GM19395 (cell line): ENCODE data around the gene TSC22D1.

Source experiments
- ATAC-seq: cut with Tn5 transposase; IDR thresholded peaks from one replicate; pipeline ENCODE4 v1.9.1; 2021; ENCODE audit warnings: mild to moderate bottlenecking, moderate library complexity; ENCODE audit not compliant: unreplicated experiment

The TSC22D1 gene

DNA sequence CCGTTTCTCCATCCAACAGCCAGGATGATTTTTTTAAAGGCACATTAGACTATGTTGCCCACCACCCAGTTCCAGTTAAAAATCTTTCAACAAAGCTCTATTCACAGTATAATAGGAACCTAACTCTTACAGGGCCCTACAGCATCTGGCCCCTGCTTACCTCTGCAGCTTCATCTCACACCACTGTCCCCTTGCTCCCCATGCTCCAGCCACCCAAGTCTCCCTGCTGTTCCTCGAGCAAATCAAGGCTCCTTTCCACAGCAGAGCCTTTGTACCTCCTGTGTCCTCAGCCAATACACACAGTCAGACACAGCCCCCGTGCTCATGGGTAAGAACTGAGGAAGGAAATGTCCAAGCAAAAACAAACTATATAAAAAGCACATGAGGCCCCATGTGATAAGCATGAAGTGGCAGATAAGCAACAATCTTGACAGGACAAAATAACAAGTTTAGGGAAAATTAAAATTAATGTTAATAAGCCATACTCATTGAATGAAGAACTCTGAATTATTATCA lies 67.5 kb downstream of the TSC22D1 start:
- ATAC-seq: no peak

DNA sequence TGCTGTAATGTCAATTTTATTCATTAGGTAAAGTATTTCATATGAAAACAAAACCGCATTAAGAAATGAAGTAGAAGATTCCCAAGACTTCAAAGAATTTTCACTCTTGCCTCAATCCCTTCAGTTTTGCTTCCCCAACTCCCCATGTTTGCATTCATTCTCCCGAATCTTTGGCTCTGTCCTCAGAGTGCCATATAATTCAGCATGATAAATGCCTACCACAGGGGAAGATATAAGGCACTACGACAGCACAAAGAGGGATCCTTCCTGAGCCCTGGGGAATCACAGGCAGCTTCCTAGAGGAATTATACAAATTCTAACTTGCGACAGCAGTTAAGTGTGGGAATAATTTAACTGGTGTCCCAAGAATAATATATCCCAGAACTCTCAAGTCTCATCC lies 68.5 kb downstream of the TSC22D1 start:
- no peak for ATAC-seq

DNA sequence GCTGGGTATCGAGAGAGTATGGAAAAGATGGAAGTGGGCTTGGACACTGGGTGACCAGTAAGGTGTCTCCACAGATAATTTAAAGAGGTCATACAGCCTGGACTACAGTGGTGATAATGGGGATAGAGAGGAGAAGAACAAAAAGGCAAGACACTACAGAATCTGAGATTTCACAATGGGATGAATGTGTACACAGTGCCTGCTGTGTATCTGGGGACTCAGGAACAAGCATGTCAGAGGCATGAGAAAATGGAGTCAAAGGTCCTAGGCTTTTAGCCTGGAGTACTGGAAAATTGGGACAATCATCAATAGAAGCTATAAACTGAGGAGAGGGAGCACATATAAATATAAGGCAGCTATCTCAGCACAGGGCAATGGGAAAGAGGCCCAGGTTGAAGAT lies 69.4 kb downstream of the TSC22D1 start:
- no peak for ATAC-seq

DNA sequence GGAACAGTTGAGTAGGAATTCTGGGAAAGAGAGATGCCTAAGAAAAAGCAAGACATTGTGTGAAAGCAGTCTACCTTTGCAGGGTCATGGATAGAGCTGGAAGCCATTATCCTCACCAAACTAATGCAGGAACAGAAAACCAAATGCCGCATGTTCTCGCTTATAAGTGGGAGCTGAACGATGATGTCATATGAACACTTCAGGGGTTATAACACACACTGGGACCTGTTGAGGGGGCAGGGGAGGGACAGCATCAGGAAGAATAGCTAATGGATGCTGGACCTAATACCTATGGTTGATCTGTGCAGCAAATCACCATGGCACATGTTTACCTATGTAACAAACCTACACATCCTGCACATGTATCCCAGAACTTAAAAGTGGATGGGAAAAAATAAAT lies 69.9 kb downstream of the TSC22D1 start:
- ATAC-seq: no peak

DNA sequence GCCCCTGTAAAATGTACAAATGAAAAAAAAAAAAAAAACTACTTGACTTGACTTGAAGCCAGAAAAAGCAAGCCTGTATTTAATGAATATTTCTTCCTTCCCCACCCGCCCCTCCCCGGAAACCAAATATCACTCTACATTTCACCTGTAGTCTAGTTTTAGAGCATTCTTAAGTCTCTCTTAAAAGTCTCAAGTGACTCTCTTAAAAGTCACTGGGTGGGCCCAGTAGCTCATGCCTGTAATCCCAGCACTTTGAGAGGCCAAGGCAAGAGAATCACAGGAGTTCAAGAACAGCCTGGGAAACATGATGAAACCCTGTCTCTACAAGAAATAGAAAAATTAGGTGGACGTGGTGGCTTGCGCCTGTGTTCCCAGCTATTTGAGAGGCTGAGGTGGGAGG lies 72.0 kb downstream of the TSC22D1 start:
- no peak for ATAC-seq

DNA sequence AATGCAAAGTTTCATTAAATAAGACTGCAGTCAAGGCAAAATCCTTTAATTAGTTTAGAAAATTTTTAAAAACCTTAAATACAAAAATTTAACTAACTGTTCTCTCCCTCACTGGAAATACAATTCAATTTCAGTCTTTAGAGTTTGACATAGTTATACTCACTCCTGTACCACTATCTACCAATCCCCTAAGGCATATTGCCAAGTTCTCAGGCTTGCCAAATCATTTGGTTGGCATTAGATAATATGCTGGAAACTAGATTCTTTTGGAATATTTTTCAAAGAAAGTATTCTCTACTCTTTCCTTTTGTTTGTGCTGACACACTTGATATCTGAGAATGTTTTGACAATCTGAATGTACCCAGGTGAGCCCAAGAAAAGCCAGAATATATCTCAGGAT lies 77.2 kb downstream of the TSC22D1 start:
- no peak for ATAC-seq

DNA sequence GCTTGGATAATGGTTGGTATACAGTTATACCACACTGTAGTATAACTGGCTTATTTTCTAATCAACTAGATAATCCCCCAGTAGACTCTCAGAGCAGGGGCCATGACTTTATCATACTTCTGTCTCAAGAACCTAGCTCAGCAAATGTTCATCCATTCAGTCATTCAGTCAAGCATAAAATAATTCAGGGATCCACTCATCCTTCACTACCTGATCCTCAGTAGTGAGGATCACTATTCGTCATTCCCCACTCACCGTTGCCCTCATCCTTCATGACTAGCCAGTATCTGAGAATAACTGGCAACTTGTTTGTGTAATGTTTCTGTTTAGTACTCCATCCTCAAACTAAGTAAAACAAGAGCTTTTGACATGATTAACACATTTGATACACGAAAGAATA lies 77.6 kb downstream of the TSC22D1 start:
- no peak for ATAC-seq

DNA sequence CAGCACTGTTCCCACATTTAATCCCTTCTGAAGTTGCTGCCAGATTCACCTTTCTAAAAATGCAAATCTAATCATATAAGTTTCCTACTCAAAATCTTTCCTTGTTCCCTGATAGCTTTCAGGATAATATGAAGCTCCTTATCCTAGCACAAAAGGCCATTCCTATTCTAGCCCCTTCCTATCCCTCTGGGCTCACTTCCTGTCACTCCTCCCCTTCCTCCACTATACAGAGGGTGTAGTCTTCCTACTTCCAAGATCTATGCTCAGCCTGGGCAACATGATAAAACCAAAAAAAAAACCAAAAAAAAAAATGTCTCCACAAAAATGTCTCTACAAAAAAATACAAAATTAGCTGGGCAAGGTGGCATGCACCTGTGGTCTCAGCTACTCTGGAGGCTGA lies 78.3 kb downstream of the TSC22D1 start:
- ATAC-seq: no peak

DNA sequence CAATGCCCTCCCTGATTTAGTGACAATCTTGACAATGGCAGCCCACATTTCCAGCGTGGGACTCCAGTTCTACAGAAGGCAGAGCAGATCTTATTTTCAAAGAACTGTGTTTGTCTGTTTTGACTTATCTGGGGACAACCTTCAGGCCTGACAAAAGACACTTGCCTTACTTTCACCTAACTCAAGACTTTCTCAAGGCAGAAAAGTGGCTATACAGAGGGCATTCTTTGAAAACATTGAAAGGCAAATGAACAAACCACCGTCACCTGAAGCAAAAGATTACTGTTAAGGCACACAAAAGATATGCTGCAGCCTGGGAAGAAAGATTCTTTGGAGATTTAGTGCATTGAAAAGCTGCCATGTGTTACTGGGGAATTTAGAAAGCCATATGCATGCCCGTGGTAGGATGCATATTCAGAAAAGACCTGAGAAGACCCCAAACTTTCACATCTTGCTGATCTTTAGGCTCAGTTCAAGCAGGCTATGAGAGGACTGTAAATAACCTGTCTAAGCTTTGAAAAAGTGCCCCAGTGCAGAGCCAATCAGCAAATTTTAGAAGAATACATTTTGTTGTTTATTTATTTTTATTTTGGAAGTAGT lies 82.8 kb downstream of the TSC22D1 start:
- no peak for ATAC-seq

DNA sequence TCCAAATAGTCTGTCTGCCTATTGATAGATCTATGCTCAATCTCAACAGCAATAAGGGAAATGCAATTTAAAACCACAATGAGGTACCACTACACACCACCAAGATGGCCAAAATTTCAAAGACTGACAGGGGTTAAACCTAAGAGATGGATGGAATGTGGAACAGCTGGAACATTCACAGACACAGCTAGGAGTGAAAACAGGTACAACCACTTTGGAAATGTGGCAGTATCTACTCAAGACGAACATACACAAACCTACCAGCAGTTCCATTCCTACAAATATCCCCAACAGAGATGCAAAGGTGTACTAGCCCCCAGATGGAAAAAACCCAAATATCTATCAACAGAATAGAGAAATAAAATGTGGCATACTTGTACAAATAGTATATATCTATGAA lies 86.4 kb downstream of the TSC22D1 start:
- no peak for ATAC-seq

DNA sequence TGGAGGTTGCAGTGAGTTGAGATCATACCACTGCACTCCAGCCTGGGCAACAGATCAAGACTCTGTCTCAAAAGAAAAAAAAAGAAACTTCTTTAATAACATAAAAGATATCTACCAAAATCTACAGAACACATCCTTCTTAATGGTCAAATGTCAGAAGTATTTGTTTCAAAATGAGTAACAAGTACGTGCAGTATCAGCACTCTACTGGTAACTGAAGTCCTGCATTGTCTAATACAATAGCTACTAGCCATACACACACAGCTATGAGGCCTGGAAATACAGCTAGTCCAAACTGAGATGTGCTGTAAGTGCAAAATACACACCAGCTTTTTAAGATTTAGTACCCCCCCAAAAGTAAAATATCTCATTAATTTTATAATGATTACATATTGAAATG lies 88.1 kb downstream of the TSC22D1 start:
- peak; percentile 68 for ATAC-seq

DNA sequence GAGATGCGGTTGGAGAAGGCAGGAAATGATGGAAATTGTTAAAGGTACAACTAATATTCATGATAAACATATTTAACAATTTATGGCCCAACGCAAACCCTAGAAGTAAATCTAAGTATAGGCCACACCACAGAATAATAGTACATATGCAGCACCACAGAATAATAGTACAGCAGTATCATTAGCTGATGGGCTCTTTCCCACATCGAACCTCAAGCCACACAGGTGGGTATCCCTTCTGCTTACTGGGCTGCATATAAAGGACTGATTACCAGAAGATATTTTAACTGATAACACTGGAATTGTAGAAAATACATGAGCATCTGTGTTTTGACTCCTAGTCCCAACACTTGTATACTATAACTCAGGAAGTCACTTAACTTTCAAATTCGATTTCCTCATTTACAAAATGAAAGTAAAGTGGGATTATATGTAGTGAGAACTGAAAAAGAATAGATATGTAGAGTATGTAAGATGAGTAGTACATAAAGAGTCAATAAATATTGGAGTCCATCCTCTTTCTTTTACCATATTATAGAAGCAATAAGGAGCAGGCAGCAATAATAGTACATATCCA lies 91.5 kb downstream of the TSC22D1 start:
- no peak for ATAC-seq

DNA sequence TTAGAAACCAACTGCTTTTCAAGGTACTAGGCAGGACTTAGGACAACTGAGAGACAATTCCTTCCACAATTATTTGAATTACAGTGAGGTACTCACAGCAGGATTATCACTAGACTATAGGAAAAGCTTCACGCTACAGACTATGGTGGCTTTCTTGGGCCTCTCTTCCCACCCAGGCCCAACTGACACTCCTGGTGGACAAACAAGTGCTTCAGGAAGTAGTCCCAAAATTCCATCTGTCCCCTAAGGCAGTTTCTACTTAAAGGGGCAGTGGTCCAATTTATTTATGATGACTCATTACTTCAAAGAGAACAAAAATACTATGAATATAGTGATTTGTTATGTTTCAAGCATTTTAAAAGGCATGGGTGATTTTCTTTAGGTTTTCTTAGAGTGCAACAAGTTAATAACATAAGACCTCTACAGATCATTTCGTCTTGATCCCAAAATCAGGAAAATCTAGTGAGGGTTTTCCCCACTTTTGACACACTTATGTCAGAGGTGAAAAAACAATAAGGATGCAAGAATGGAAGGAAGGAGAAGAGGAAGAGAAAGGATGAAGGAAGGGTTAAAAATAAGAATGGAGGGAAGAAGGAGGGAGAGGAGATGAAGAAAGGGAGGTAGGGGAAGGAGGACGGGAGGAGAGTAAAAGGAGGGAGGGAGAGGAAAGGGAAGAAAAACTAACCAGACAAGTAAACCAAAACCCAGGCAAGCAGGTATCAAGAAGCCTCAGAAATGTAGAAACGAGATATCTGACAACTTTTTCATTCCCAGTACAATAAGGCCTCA lies 101.8 kb downstream of the TSC22D1 start:
- no peak for ATAC-seq

DNA sequence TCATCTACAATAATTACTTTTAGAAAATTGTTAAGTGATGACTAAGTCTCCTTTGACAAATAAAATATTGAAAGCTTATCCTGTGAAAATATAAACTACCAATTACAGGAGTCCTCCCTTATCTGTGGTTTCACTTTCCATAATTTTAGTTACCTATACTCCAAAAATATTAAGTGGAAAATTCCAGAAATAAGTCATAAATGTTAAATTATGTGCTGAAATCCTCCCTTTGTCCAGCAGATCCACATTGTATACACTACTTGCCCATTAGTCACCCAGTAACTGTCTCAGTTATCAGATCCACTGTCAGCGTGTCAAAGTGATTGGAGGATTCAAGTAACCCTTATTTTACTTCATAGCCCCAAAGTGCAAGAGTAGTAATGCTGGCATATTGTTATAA lies 104.4 kb downstream of the TSC22D1 start:
- no peak for ATAC-seq

DNA sequence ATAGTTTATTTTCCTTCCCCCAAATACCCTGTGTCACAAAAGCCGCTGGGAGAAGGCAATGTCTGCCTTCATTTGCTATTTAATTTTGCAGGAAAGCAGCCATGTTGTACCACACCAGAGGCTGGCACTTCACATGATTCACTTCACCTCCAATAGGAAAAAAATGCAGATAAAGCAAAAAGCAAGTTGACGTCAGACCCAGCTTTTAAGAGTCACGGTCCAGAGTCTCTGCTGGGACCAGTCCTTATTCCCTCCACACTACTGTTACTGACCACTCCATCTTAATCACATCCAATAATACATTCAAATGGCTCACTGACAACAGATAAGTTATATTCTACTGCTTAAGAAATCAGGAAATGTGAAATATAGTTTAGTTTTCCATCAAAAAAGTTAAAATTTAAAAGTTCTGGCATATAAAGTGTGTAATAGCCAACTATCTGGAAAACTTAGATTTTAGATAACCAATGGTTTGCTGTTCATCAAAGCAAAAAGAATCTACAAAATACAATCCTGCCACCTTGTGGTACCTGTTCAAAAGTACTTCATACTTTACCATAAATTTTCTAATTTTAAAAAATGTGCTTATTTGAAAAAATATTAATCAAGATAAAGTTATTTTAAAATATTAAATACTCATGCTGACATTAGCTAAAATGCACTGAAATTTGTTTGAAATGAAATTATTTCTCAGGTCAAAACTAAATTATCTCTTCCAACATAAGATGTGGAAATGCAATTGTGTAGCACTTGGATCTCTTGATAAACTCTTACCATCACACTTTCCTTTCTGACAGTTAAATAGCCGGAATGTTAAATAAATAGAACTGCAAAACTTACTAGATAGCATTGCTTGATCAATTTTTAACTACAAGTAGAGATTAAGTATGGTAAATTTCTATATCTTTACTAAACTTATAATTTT lies 105.2 kb downstream of the TSC22D1 start:
- ATAC-seq: no peak

DNA sequence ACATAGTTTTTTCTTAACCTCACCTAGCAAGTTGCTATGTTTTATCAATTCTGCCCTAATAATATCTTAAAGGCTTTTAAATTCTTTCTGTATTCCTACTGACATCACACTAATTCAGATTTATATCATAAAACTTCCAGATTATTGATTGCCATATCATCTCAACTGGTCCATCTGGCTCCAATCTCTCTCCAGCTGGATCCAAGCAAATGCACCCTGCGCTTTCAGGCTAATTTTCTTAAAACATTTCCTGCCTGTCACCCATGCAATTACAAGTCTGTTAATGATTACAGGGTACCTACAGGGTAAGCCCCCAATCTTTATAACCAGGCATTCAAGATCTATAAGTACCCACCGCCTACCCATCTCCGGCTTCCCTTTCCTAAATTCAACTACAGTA lies 107.3 kb downstream of the TSC22D1 start:
- no peak for ATAC-seq

DNA sequence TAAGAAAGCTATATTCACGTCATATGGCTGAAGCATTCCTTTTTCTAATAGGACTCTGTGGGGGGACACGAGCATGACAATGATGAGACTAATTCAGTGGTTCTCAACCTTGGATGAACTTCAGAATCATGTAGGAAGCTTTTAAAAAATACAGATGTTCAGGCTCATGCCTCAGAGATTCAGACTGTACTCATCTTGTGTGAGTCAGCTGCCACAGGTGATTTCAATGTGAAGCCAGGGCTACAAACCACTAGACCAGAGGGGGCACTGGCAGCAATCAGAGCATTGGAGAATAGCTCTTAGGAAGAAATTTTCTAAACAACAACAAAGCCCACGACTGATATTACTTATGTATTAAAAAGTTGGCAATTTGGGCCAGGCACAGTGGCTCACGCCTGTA lies 110.8 kb downstream of the TSC22D1 start:
- no peak for ATAC-seq

DNA sequence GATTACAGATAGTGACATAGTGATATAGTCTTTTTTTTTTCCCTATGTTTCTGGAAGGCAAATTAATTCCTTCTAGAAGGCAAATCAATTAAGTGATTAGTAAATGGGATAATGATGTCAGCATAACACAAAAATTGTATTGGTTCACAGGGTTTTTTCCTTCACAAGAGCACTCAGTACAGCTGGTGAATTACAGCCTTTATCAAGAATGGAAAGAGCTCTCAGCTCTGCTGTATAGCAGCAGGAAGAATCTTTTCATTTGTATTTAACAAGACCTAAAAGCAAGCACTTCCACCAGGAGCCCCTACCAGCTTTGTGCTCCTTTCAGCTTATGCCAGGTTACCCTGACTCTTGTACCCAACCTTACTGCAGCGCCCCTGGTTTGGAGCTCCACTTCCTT lies 111.7 kb downstream of the TSC22D1 start:
- ATAC-seq: no peak

DNA sequence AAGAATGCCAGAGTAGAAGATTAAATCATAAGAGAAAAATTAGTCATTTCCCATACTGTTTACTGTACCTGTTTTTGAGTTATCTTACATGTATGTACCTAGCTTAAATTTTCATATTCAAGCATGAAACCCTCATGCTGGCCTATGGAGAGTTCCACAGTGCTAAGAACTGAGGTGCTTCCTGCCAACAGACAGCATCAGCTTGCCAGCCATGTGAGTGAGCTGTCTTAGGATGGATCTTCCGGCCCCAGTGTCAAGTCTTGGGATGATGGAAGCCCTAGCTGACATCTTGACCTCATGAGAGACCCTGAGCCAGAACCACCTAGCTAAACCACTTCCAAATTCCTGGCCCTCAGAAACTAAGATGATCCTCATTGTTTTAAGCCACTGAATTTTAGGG lies 112.4 kb downstream of the TSC22D1 start:
- no peak for ATAC-seq

DNA sequence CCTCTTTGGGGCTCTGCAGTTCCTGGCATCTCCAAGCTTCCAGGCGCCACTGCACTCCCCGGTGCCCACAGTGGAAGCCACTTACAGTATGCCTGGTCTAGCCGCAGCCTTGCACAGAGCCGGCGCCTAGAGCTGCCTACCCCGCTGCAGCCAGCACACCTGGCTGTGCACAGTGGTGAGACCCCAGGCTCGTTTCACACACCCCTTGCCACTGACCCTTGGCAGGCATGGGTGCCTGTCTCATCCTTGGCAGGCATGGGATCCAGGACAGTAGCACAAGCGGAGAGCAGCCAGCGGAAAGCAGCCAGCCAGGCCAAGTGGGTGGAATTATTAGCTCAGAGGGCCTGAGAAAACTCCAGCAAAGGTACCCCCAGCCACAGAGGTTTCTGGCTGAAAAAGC lies 116.5 kb downstream of the TSC22D1 start:
- ATAC-seq: no peak

DNA sequence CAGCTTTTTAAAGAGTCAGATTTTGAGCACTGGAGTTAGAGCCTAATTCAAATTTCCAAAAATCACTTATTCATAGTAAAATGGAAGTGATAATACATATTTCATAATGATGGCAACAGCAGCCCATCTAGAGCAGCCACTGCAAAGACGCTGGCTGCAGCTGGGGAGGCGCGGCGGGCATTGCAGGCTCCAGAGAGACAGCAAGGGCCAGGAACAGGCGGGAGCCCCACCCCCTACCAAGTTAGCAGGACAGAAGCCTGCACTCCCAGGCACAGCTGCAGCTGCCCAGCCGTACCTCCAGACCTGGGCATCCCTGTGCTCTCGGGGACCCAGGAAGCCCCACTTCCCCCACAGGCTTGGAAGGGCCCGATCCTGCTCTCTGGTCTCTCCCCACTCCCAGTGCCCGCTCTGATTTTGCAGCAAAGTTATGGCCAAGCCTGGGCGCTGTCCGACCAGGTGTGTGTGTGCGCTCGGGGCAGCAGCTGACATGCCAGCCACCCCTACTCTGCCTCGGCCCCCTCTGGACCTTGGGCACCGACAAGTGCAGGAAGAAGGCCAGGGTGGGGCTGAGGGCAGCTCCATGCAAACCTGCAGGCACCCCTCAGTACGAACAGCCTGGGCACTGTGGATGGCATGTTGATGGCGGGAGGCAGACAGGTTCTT lies 117.7 kb downstream of the TSC22D1 start:
- no peak for ATAC-seq
